ENCODE results near the gene TMEM164.

Gene TMEM164

GRCh38 chrX:110215411-110215810, 212.5 kb downstream of the TMEM164 start:
- DNase-seq = no peak

DNA sequence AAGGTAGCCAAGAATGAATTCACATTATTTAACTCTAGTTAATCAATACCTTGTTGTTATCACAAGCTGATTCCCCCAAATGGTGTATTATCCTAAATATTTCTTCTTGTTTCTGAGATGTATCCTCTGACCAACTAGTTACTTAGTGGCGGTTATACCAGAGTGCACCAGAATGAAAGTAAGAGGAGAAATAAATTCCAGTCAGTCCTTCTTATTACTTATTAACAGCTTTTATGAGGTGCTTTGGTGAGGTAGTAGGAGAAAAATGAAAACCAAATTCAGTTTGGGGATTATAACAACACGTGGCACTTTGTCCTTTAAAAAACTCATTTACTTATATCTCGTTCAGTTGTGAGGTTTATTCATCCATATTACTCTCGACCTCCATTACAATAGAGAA, 213.1 kb downstream of the TMEM164 start:
- DNase-seq = no peak

- no peak for DNase-seq
Measured at GRCh38 chrX:110218591-110218990, 215.7 kb downstream of the TMEM164 start.

GRCh38 chrX:110219920-110220319, 217.0 kb downstream of the TMEM164 start:
- no peak for DNase-seq

GRCh38 chrX:110222497-110223257, 219.8 kb downstream of the TMEM164 start:
- no peak for DNase-seq

DNA sequence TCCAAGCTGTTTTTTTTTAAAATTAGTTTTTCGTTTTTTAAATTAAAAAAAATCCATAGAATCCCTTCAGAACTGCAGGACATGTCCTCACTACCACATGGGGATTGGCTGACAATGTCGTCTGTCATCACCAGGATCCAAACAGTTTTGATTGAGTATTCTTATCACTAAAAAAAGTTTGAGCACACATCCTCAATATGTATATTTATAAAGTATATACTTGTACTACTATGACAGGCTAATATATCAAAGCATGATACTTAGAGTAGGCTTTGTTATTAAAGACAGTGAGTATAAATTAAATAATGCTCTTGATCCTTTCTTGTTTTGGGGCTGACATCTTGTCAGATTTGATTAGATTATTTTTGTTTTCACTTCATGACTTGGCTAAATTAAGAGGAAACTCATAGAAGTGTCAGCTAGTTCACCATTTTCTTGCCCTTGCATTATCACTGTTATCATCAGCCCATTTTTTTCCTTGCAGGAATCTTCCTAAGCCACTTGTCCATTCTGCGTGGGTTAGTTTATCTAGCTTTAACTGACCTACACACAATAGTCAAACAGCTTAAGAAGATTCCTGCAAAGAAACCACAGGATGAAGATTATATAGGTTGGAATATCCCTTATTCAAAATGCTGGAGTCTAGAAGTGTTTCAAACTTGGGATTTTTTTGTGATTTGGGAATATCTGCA, 222.2 kb downstream of the TMEM164 start:
- no peak for DNase-seq

DNA sequence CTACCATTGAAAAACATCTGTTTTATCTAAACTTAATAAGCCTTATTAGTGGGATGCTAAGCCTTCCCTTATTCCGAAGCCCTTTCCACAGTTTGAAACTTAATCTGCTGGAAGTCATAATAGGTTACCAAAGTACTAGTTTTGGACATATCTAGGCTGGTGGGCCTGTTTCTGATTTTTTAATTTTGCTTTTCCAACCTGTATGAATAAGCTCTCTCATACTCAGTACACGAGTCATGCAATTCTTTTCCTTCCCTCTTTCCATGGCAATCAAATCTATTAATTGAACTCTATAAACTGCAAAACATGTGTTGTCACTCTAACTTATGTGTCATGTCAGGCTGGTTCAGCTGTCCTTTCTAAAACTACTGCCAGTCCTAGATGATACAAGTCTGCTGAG, 224.0 kb downstream of the TMEM164 start:
- DNase-seq = no peak
